NOMO-1 (cell line): ENCODE measurements around the gene PIK3CG.
"Not testable (repeated sequence)": the region's sequence is repeated elsewhere in the genome, so short reads cannot be mapped to it uniquely, and the experiment has no call there.

Experiments used
- DNase-seq, 2 experiments: peaks; one replicate each; lab custom pipeline; 2025; ENCODE audit not compliant: unreplicated experiment in 2 of 2; lab: John Stamatoyannopoulos, UW

The PIK3CG gene

DNA sequence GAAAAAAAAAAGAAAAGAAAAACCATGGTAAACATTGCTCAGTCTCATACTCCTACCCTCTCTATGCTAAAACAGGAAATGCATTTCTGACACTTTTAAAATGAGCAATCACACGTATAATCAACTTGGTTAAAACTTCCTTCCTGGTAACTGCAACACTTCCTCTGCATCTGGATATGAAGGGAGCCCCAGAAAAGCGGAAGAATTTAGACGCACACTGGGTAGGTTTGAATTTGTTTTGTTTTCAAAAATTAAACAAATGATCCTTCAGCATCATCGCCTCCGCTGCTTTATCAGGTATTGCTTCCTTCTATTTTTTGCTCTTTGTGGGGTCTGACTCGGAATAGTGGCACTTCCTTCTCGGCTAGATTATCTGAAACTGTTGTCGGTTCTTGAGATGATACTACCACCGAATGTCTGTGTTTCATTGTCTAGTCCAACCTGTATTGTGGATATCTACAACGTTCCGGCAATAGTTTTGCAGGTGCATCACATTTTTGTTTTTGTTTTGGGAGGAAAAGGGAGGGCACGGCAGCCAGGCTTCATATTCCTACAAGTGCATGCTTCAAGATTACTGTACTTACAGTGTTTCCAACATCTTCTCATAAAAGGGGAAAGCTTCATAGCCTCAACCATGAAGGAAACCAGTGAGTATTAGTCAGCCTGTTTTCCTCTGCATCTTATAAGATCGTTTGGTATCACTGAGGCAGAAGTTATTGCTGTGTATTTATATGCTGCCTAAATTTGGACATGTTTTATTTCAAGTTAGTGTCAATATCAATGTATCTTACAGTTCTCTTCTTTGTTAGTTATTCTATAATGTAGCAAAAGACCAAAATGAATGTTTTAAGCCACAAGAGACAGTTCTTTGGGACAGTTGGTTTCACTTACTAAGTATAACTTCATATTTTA, at the start of gene PIK3CG:
PIK3CG (plus strand) TSS at position 153 of the 912 bp plus-strand sequence. CDS start 2,280 bp downstream, outside the sequence.
- DNase-seq, result peak; percentile 24 to 74

GRCh38 chr7:106817098-106817497, 48.0 kb upstream of the PIK3CG start:
- DNase-seq, result no peak

GRCh38 chr7:106818736-106819135, 46.3 kb upstream of the PIK3CG start:
- no peak for DNase-seq

DNA sequence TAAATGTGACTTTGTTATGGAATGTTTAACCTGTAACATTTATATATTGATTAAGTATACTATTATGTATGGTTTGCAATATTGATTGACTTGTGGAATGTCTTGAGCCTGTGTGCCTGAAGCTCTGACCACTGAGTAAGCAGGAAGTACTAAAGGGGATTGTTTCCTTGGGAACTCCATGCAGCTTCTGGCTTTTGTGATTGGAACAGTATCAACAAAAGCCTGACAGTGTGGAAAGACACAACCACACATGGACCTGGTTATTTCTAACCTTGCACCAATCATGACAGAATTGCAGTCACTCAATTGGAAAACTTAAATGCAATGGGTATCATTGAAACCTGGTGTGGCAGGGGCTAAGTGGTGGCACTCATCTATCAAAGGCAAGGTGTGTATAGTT, 45.5 kb upstream of the PIK3CG start:
- DNase-seq, result no peak

DNA sequence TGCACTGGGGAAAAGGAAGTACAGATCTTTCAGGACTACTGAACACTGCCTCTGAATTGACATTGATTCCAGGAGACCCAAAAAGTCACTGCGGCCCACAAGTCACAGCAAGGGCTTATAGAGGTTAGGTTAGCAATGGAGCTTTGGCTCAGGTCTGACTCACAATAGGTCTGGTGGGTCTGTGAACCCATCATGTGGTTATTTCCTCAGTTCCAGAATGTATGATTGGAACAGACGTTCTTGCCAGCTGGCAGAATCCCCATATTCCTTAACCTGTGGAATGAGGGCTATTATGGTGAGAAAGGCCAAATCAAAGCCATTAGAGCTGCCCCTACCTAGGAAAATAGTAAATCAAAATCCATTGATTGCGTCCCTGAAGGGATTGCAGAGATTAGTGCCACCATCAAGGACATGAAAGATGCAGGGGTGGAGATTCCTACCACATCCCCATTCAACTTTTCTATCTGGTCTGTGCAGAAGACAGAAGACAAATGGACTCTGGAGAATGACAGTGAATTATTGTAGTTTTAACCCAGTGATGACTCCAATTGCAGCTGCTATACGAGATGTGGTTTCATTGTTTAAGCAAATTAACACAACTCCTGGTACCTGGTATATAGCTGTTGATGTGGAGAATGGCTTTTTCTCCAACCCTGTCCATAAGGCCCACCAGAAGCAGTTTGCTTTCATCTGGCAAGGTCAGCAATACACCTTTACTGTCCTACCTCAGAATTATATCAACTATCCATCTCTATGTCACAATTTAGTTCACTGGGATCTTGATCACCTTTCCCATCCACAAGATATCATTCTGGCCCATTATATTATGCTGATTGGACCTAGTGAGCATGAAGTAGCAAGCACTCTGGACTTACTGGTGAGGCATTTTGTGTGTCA, 44.5 kb upstream of the PIK3CG start:
- DNase-seq, result no peak

GRCh38 chr7:106823631-106824030, 41.5 kb upstream of the PIK3CG start:
- no peak for DNase-seq

DNA sequence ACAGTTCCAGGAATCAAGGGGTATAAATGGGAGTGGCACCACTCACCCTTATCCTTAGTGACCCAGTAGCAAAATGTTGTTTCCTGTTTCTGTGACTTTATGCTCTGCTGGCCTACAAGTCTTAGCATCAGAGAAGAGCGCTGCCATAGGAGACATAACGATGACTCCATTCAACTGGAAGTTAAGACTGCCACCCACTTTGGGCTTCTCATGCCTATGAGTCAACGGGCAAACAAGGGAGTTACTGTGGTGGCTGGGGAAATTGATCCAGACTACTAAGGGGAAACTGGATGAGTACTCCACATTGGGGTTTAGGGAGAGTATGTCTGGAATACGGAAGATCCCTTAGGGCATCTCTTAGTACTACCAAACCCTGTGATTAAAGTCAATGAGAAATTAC, 40.6 kb upstream of the PIK3CG start:
- DNase-seq, result no peak

DNA sequence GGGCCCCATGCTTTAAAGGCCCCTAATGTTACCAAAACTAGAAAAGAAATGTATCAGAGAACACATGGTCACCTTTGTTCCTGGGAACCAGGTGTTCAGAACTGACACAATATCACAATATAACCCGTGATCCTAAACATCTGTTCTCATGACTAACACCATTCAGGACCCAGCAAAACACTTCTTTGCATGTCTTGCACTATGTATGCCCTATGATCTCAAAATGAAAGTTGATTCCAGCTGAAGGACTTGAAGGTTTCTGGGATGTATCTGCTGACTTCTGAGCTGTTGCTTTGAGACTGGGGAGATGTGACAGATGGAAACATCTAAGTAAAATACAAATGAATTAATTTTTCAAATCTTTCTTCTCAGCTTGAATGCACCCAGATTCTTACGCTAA, 37.5 kb upstream of the PIK3CG start:
- DNase-seq, result no peak

DNA sequence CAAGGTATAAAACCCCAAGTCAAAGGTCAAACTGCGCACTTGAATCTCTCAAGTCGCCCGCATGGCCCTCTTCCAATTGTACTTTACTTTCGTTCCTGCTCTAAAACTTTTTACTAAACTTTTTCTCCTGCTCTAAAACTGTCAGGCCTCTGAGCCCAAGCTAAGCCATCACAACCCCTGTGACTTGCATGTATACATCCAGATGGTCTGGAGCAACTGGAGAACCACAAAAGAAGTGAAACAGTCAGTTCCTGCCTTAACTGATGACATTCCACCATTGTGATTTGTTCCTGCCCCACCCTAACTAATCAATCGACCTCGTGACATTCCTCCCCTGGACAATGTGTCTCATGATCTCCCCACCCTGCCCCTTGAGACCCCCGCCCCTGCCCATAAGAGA, 35.6 kb upstream of the PIK3CG start:
- no peak for DNase-seq

DNA sequence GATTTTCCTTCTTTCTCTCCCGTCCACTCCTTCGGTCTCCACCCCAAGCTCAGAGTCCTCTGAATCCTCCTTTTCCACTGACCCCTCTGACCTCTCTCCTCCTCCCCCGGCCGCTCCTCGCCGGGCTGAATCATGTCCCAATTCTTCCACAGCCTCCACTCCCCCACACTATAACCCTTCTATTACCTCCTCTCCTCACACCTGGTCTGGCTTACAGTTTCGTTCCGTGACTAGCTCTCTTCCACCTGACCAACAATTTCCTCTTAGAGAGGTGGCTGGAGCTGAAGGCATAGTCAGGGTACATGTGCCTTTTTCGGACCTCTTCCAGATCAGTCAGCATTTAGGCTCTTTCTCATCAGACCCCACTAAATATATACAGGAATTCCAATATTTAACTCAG, 34.2 kb upstream of the PIK3CG start:
- not testable (repeated sequence) for DNase-seq

DNA sequence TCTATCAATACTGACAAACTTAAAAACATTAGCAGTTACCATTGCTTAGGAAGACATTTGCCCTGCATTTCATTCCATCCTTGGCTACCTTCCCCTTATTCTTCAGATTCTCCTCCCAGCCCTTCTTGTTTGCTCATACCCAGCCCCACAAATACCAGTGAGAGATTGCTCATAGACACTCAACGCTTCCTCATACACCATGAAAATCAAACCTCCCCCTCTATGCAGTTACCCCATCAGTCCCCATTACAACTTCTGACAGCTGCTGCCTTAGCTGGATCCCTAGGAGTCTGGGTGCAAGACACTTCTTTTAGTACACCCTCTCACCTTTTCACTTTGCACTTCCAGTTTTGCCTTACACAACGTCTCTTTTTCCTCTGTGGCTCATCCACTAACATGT, 28.3 kb upstream of the PIK3CG start:
- DNase-seq, result no peak

- DNase-seq, result no peak
These were observed 25.6 kb upstream of the PIK3CG start for GRCh38 chr7:106839511-106839910.

- DNase-seq, result no peak
These were observed 24.7 kb upstream of the PIK3CG start for GRCh38 chr7:106840342-106840741.

- DNase-seq, result no peak
These were observed 23.1 kb upstream of the PIK3CG start for GRCh38 chr7:106841896-106842390.

DNA sequence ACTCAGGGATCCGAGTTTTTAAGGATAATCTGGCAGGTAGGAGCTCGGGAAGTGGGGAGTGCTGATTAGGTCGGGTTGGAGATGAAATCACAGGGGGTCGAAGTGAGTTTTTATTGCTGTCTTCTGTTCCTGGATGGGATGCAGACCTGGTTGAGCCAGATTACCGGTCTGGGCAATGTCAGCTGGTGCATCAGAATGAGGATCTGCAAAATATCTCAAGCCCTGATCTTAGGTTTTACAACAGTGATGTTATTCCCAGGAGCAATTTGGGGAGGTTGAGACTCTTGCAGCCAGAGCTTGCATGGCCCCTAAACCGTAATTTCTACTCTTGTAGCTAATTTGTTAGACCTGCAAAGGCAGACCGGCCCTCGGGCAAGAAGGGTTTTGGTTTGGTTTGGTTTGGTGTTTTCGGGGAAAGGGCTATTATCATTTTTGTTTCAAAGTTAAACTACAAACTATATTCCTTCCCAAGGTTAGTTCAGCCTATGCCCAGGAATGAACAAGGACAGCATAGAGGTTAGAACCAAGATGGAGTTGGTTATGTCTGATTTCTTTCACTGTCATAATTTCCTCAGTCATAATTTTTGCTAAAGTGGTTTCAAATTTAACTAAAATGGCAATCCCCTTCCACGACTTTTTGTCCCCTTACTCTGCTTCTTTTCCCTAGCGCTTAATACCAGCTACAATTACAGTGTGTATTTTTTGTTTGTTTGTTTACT, 20.6 kb upstream of the PIK3CG start:
- DNase-seq, result no peak

DNA sequence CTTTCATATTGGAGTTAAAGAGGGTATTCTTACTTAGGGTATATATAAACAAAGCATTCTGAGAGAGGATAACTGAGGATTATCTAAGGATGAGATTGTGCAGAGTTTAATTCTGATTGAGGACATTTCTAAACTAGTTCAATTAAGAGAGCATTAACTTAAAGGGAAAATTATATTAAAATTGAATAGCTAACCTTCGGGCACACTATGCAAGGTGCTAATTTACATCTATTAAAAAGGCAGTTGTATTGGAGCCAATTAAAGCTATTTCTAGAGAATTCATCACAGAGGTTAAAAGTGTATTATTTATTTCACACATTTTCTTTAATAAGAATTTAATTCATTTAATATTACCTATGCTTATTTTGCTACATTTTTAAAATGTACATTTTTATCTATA, 17.0 kb upstream of the PIK3CG start:
- no peak for DNase-seq

DNA sequence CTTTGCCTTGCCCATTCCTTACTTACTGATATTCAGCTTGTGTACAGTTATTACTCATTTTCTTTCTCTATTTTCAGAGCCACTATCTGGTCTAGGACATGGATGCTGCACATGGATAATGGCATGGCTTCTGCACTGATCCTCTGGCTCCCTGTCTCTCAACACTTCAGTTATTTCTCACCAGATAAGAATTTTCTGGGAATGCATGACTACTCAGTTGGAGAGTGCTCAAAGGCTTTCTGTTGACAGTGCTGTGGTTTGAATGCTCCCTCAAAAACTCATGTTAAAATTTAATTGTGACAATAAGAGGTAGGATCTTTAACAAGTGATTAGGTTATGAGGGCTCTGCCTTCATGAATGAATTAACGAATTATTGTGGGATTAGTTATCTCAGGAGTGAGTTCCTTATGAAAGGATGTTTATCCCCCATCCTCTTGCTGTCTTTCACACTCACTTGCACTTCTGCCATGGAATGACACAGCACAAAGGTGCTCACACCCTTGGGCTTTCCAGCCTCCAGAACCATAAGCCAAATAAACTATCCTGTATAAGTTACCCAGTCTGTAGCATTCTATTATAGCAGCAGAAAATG, 16.1 kb upstream of the PIK3CG start:
- no peak for DNase-seq

GRCh38 chr7:106851632-106852031, 13.4 kb upstream of the PIK3CG start:
- DNase-seq, result not testable (repeated sequence)

DNA sequence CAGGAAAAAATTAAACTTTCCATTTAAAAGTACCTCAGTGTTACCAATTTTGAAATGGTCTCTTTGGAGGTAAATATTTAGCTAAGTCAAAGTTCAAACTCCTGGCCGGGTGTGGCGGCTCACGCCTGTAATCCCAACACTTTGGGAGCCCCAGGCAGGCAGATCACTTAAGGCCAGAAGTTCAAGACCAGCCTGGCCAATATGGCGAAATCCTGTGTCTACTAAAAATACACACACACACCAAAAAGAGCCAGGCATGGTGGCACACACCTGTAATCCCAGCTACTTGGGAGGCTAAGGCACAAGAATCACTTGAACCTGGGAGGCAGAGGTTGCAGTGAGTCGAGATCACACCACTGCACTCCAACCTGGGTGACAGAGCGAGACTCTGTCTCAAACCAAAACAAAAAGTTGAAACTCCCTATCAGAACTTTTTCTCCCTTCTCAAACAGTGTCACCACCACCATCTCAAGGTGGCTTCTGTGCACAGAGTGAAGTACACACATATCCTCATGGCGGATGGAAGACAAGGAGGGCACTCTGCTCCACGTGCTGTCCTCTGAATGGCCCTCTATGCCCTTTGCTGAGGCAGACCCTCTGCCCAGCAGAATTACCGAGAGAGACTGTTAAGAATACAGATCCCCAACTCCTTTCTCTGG, 11.7 kb upstream of the PIK3CG start:
- DNase-seq, result no peak
